Measurements from ENCODE around the gene CLN3.
A peak's percentile ranks its signal among the peaks of the same experiment; 100 is the strongest.
"Not testable (repeated sequence)": the region's sequence is repeated elsewhere in the genome, so short reads cannot be mapped to it uniquely, and the experiment has no call there.

Gene CLN3

GRCh38 chr16:28491970-28492474 is at the start of gene CLN3:
Gene CLN3 (minus strand): TSS chr16:28492074. CDS start chr16:28491759, 315 bp downstream.
- DNase-seq (ENCODE audit: extremely low read depth in 1 of 2, low read depth in 1 of 2) = peak; percentile 70 to 87

DNA sequence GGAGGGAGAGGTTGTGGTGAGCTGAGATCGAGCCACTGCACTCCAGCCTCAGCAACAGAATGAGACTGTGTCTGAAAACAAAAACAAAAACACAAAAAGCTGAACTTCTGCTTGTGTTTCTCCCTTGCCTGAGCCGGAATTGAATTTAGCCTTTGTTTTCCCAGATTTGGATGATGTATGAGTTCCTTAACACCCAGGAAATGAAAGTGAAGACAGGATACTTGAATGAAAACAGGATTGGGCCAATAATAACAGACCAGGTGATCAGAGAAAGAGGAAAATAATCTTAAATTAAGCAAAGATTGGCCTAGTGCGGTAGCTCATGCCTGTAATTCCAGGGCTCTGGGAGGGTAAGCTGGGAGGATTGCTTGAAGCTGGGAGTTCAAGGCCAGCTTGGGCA is 48.5 kb upstream of the CLN3 start:
- no peak for DNase-seq (ENCODE audit: extremely low read depth in 1 of 2, low read depth in 1 of 2)

- no peak for DNase-seq (ENCODE audit: extremely low read depth in 1 of 2, low read depth in 1 of 2)
Observed at GRCh38 chr16:28538733-28539596, 47.1 kb upstream of the CLN3 start, which contains the start of gene NUPR1. Gene NUPR1 (minus strand): TSS chr16:28538974. CDS start chr16:28538907, 67 bp downstream.

GRCh38 chr16:28537964-28538732 is 46.3 kb upstream of the CLN3 start:
- no peak for DNase-seq (ENCODE audit: extremely low read depth in 1 of 2, low read depth in 1 of 2)

- no peak for DNase-seq (ENCODE audit: extremely low read depth in 1 of 2, low read depth in 1 of 2)
Observed at GRCh38 chr16:28537076-28537475, 45.2 kb upstream of the CLN3 start.

- DNase-seq (ENCODE audit: extremely low read depth in 1 of 2, low read depth in 1 of 2) = no peak
Observed at GRCh38 chr16:28534542-28535373, 42.9 kb upstream of the CLN3 start.

- DNase-seq (ENCODE audit: extremely low read depth in 1 of 2, low read depth in 1 of 2) = no peak
Observed at GRCh38 chr16:28532940-28533647, 41.2 kb upstream of the CLN3 start.

DNA sequence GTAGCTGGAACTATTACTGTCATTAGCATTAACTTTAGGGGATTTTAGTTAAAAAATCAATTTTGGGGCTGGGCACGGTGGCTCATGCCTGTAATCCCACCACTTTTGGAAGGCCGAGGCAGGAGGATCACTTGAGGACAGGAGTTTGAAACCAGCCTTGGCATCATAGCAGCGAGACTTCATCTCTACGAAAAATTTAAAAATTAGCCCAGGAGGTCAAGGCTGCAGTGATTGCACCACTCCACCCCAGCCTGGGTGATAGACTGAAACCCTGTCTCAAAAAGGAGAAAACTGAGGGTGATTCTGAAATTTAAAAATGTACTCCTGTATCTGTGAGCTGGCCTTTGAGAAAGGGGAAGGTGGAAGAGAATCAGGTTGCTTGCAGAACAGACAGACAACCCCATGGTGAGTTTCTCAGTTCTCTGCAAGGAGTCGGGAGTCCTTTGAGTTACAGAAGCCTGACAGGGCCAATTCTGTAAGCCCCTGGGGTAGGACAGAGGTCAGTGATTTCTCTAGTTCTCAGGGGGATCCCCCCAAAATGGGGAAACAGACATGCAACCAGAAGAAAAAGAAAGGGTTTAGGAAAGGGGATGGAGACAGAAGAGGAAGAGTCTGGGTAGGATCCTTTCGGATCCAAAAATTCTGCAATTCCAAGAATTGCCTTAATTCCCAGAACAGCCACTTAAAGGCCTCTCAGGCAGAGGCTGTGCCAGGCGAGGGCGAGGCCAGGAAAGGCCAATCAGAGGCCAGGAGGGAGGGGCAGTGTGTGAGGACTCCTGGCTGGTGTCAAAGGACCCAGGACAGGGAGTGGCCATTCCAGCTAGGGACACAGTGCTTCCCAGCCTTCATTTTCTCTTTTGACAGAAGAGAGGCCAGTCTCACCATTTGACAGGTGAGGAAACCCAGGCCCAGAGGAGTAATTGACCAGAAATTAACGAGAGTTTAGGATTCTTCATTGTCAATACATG is 40.2 kb upstream of the CLN3 start:
- DNase-seq (ENCODE audit: extremely low read depth in 1 of 2, low read depth in 1 of 2) = no peak

DNA sequence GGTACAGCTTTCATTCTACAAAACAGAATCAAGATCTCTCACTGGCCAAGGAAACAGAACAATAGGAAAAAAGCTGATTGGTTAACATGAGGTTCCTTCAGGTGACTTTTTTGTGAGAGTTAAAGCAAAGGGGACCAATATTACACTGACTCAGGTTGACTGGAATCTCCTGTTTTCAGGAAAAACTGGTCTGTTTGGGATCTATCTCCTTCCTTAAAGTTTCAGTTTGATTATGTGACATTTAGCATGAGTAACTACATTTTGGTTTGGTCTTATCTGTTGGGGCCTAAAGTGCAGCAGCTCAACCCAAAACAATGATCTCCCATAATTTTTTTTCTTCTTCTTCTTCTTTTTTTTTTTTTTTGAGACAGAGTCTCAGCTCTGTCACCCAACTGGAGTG is 37.2 kb upstream of the CLN3 start:
- no peak for DNase-seq (ENCODE audit: extremely low read depth in 1 of 2, low read depth in 1 of 2)

DNA sequence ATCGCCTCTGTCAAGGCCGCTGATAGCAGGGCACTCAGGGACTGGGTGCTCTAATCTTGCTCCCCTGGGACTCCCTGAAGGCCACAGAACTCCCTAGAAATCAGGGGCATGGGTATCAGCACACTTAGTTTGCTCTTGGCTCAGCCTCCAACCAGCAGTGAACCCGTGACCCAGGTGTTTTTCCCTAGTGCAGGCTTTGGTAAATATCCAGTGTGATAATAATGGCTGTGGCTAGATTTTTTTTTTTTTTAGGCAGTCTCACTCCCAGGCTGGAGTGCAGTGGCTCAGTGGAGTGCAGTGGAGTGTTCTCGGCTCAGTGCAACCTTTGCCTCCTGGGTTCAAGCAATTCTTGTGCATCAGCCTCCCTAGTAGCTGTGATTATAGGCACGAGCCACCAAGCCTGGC is 36.6 kb upstream of the CLN3 start:
- no peak for DNase-seq (ENCODE audit: extremely low read depth in 1 of 2, low read depth in 1 of 2)

DNA sequence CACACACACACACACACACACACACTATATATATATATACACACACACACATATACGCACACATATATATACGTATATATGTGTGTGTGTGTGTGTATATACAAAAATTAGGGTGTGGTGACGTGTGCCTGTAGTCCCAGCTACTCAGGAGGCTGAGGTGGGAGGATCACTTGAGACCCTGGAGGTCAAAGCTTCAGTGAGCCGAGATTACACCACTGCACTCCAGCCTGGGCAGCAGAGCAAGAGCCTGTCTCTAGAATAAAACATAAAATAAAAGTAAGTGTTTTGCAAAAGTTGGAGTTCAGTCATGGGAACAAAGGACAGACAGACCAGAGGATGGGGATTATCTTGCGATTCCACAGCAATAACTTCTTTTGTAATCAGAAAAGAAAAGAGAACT is 36.1 kb upstream of the CLN3 start:
- DNase-seq (ENCODE audit: extremely low read depth in 1 of 2, low read depth in 1 of 2) = no peak

GRCh38 chr16:28527100-28527785 is 35.4 kb upstream of the CLN3 start:
- not testable (repeated sequence) for DNase-seq (ENCODE audit: extremely low read depth in 1 of 2, low read depth in 1 of 2)

DNA sequence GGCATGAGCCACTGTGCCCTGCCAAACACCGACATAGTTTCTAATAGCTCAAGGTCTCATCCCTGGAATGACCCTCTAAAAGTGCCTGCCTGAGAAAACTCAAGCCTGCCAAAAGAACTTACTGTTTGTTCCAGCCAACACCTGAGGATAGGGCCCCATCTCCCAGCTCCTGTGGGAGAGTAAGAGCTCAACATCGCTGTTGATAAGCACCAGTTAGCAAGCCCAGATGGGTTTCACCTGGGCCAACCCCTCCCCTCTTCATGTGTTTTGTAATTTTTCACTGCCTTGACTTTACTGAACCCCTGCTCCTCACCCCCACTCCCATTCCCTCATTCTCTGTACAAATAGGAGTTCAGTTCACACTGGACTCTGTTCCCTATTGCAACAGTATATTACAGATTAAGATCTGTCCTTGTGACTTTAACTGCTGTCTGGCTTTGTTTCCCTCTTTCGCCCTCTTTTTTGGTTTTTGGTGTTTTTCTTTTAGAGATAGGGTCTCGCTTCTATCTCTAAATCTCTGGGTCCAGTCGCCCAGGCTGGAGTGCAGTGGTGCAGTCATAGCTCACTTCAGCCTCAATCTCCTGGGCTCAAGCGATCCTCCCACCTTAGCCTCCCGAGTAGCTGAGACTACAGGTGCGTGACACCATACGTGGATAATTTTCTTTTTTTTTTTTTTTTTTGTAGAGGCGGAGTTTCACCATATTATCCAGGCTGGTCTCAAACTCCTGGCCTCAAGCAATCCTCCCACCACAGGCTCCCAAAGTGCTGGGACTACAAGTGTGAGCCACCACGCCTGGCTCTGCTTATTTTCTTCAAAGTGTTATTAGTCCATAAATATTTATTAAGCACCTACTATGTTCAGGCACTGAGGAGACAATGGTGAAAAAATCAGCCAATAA is 34.6 kb upstream of the CLN3 start:
- no peak for DNase-seq (ENCODE audit: extremely low read depth in 1 of 2, low read depth in 1 of 2)

DNA sequence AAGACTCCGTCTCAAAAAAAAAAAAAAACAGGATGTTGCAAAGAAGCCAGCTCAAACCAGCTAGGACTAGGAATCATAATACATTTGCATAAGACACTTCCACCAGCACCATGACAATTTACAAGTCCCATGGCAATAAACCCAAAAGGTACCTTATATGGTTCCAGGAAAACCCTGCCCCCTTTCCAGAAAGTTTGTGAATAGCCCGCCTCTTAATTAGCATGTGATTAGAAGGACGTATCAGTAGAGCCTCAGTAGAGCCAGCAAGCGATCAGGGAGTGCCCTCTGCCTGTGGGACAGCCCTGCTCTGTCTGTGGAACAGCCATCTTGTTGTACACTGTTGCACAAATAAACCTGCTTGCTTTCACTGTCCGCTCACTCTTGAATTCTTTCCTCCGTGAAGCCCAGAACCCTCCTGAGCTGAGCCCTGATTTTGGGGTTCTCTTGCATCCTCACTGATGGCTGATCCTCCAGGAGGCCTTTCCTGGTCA is 32.9 kb upstream of the CLN3 start:
- no peak for DNase-seq (ENCODE audit: extremely low read depth in 1 of 2, low read depth in 1 of 2)

- DNase-seq (ENCODE audit: extremely low read depth in 1 of 2, low read depth in 1 of 2) = no peak
Observed at GRCh38 chr16:28522792-28523191, 30.9 kb upstream of the CLN3 start.

GRCh38 chr16:28521436-28521835 is 29.6 kb upstream of the CLN3 start:
- DNase-seq (ENCODE audit: extremely low read depth in 1 of 2, low read depth in 1 of 2) = no peak

DNA sequence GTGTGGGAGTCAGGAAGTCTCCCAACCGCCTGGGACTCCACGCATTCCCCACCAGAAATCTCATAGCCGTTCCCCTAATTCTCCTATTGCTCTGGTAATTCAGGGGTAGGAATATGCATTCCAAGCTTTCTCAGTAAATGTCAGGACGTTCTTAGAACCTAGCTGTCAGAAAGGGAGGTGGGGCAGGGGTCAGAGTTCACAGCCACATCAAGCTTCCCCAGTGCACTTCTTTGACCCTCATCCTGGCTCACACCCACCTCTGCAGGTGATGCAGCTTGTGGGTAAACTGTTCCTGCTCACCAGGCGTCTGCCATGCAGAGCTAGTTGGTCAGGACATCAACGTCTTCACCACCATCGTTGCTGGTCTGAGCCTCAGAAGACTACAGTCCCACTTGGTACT is 28.8 kb upstream of the CLN3 start:
- DNase-seq (ENCODE audit: extremely low read depth in 1 of 2, low read depth in 1 of 2) = no peak

All from stimulated activated CD8-positive, alpha-beta memory T cell treated with anti-CD3 and anti-CD28 coated beads, Interleukin-7, amount 100 ng/mL, for 48 hours (primary cell).